Activated CD8-positive, alpha-beta memory T cell treated with anti-CD3 and anti-CD28 coated beads for 4 hours (primary cell): ENCODE data around the gene TEAD4.

ENCODE experiments used
- DNase-seq, 2 donors: peaks; one replicate each; pipeline ENCODE4 v3.0.0-alpha.2; 2020; ENCODE audit warnings: low read depth in 2 of 2

TEAD4 gene

DNA sequence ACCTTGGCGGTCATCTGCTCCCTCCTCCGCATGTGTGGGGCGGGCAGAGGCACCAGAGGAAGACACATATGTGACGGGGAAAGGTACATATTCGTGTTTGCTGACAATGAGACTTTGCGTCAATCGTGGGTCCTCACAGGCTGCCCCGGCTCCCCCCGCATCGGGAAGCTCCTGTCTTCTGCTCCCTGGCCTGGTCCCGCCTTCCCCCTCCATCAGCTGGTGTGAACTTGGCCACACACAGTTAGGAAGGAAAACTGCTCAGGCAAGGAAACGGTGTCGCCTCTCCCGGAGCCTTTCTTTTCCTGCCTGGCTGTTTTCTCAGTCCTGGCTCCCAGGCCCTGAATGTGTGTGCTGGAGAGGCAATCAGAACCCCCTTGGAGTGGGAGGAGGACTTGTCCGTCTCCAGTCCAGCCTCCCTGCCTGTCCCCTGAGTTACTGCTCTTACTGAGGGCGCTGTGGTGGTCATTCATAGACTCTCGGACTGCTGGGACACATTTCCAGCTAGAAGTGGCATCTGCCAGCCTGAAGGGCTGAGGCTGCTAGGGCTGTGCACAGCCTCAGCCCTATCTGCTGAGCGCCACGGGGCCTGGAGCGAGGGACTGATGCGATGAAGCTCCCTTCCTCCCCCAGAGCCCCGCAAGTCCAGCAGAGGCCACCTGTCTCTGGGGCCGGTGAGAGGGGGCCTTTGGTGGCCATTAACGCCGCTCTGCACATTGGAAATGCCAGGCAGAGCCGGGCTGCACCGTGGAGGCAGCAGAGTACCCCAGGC is 73.8 kb downstream of the TEAD4 start:
- DNase-seq, result no peak

DNA sequence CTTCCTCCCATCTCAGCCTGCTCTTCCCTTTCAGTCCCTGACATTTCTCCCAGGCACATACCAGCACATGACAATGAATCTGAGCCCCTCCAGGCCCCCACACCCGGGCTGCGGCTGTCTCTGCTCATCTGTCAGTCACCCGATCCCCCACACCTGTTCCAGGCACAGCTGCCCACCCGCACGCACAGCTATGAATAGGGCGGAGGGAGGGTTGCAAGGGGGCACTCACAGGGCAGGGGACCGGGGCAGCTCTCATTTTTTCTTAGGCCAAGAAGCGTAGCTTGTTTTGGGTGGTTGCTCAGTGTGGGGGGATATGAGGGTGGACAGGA is 74.3 kb downstream of the TEAD4 start:
- DNase-seq, result no peak

DNA sequence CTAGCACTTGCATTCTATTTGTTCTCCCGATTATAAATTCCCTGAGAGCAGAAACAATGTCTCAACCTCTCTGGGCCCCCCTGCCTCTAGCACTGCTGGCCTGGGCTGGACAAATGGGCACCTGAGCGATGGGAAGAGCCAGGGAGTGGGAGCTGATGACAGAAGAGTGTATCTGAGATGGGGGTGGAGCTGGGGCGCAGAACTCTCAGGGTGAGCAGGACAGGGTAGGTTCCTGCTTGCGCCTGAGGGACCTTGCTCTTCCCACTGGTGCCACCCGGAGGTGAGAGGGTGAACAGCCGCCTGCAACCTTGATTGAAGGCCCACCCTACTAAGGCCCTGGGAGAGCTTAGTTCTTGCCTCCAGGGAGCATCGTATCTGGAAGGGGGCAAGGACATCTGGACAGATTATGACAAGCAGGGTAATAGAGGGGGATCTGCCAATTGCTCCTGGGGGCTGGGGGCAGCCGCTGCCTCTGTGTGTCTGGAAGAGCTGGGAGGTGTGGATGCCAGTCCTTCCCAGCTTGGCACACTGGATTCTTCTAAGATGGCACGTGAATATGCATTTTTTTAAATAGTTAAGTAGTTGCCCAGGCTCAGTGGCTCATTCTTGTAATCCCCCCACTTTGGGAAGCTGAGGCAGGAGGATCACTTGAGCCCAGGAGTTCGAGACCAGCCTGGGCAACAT is 75.0 kb downstream of the TEAD4 start:
- DNase-seq, result no peak

- DNase-seq, result no peak
Observed at GRCh38 chr12:3035171-3035570, 76.0 kb downstream of the TEAD4 start.

DNA sequence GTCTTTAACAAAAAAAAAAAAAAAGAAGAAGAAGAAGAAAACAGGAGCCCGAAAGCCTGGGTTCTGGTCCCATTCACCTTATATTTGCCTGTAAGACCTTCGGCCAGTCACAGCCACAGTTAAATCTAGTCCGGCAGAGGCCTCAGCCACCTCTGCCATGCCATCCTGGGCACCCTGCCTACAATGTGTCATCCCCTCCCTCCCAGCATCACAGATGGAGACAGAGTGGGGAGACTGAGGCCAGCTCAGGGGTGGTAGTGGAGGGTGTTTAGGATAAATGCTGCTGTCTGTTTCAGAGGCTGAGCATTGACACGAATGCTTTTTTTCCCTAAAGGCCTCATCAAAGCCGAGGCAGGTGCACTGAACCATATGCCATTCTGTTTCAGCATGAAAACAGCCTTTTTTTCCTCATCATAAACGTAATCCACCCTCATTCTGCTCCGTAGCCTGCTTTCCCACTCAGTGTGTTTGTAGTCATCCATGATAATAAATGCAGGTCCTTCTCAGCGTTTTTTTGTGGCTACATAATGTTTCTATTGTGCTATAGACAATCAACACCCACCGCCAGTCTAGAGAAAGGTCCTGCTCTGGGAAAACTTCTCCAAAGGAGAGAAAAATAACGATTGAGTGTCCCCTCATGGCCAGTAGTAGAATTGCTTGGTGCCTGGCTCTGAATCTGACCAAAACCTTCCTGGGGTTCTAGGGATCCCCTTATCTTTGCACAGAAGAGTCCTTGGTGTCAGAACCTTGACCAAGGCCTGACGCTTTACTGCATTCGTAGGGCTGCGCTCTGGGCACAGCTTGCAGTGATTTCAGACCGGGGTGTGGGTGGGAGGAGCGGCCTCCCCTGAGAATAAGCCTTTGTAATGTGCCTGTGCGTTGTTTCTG is 76.9 kb downstream of the TEAD4 start:
- DNase-seq, result no peak

DNA sequence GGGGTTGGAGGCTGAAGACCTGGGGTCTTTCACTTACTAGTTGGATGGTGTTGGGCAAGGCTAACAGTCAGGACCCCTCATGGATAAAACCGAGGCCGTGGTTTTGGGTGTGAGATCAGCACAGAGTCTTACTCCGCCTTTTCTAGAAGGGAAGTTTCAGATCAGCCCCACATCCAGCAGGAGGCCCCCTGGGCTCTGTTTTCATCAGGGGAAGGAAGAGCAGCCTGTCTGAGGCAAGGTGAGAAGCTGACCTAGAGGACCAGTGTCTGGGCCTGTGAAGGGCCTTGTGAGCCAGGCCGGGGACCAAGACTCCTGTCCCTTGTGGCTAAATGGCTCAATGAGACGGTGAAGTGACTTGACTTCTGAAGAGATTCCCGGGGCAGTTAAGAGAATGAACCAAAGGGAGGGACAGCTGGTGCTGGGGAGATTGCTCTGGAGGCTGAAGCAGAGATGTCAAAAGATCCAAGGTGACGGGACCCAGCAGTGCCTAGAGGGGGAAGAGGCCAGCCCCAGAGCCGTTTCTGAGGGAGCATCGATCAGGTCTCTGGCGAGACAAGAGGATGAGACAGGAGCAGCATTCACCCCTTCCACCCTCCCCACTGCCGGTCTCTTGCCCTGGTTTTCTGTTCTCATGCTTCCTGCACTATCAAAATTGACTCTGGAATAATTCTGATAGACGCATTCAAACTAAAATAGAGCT is 77.9 kb downstream of the TEAD4 start:
- no peak for DNase-seq

- DNase-seq, result no peak
Observed at GRCh38 chr12:3038166-3038565, 79.0 kb downstream of the TEAD4 start.

DNA sequence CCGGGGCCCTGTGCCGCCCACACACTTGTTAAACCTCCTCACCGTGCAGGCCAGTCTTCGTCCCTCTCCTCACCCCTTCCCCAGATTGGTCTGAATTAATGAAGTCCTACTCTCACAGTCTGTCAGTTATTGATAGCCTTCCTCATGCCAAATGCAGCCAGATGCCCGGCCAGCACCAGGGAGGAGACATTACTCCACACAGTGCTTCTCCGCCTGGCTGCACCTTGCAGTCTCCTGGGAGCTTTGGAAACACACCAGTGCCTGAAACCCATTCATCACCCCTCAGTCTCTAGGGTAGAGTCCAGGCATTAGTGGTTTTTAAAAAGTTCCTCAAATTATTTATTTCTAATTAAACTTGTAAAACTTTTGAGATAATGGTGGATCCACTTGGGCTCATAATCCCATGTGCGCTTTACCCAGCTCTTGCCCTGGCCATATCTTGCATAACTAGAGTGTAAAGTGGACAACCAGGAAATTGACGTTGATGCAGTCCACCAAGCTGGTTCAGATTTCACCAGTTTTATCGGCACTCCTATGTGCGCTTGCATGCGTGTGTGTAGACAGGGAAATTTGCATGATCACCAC is 79.8 kb downstream of the TEAD4 start:
- DNase-seq, result no peak

GRCh38 chr12:3040026-3040656 is 80.9 kb downstream of the TEAD4 start:
- DNase-seq, result no peak

- DNase-seq, result no peak
Observed at GRCh38 chr12:3040663-3041544, 81.7 kb downstream of the TEAD4 start.

DNA sequence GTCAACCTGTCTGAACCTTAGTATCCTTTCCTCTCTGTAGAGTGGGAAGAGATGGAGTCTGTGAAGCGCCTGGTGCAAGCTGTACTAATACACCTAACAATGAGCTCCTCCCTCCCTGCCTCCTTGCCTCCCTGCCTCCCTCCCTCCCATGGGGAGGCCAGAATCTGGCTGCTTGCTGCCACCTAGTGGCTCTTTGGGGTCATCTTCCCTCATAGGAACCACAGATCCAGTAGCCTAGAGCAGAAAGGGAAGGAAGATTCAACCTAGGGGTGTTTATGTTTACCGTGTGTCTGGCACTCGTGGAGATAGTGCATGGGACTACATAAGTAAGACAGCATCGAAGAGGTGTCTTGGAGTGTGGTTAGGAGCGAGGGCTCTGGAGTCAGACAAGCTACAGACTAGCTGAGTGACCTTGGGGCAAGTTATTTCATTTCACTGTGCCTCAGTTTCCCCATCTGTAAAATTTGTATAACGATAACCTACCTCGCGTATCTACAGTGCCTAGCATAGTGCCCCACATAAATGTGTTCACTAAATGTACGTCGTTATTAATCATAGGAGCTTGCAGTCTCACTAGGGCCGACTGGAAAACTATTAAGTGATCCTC is 82.5 kb downstream of the TEAD4 start:
- peak in 1 of 2 donors; percentile 9 for DNase-seq

- DNase-seq, result no peak
Observed at GRCh38 chr12:3042394-3042793, 83.2 kb downstream of the TEAD4 start.

DNA sequence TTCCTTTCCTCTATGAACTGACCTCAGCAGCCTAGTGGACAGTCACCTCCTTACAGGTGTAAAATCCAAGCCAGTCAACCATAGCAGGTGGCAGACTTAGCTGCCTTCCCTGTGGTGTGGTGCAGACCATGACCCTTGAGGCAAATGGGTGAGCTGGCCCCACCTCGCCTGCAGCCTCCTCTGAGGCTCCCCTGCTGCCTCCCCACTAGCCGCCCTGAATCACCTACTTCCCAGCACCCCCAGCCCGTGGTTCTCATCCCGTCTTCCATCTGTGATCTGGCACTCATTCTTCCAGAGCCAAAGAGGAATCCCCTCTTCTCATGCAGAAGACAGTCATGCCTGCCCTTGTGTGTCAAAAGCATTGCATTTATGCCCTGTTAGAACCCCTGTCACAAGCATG is 83.6 kb downstream of the TEAD4 start:
- DNase-seq, result no peak

- DNase-seq, result no peak
Observed at GRCh38 chr12:3043406-3043805, 84.2 kb downstream of the TEAD4 start.

DNA sequence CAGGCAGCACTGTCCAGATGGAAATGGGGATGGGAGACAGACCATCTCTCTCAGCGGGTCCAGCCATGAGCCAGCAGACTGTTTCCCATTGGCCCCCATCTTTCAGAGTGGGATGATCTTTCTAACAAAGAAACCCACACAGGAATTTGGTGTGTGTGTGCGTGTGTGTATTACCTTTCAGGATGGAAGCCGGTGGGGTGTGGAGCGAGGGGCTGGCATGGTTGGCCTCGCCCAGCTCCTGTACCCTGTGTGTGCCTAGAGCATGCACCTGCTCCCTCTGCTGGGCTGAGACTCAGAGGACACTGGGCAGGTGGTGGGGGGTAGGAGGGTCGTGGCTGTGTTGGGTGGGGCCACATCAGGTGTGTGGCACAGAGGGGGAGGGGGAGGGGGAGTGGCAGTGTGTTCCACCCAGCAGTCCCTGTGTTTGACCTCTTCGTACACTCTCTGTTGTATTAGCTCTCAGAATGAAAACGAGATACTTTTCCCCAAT is 85.0 kb downstream of the TEAD4 start:
- no peak for DNase-seq

GRCh38 chr12:3045494-3045893 is 86.3 kb downstream of the TEAD4 start:
- no peak for DNase-seq

- no peak for DNase-seq
Observed at GRCh38 chr12:3045989-3046388, 86.8 kb downstream of the TEAD4 start.

- no peak for DNase-seq
Observed at GRCh38 chr12:3046441-3047200, 87.4 kb downstream of the TEAD4 start.

DNA sequence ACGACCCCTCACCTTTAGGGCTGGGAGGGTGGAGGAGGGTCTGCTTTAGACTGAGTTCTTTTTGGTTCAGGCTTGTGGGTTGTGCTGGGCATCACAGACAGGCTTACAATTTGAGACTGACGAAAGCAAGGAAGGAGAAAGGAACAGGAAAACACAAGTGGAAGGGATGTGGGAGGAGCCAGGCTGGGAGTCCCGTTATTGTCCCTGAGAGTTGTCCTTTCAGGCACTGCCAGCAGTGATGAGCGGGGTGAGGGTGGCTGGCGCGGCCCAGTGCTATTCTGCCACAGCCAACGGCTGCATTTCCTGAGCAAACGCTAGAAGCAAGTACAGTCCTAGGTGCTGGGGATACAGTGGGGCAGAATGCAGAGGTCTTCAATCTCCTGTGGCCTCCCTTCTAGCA is 88.8 kb downstream of the TEAD4 start:
- DNase-seq, result no peak
